SK-N-SH (cell line): ENCODE measurements around the gene OPRM1. TPM values are rescaled to one million over a fixed set of nuclear protein-coding genes. Genes with fewer than 3 reads are reported as not detected.

Experiments
- CTCF ChIA-PET: fragments of 300-600, 350-600 bp; formaldehyde crosslinking; extraction: SDS; loops from one replicate; lab custom pipeline; 2021; lab: Yijun Ruan, JAX
- POLR2A ChIA-PET: fragments of 350-600 bp; sonication (Branson Sonifier 250); formaldehyde crosslinking; extraction: SDS; loops from one replicate; lab custom pipeline; 2020; ENCODE audit warnings: antibody characterized with exemption, inconsistent platforms; lab: Yijun Ruan, JAX
- DNase-seq: peaks from one replicate; pipeline ENCODE4 v3.0.0; 2012
- H2AFZ ChIP-seq: fragments of 200-600 bp; sonication (generic); 2 replicates; pipeline ENCODE4 v1.8.1; 2016; ENCODE audit warnings: antibody characterized with exemption, mild to moderate bottlenecking, low read depth
- H3F3A ChIP-seq: fragments of 200-600 bp; sonication (generic); replicated peaks from 2 replicates; pipeline ENCODE3; 2016; ENCODE audit warnings: antibody characterized with exemption, mild to moderate bottlenecking; ENCODE audit not compliant: insufficient read depth
- H3K27ac ChIP-seq, 2 experiments: fragments of 200-500 bp in 1 of 2; fragments of 200-600 bp in 1 of 2; sonication (Bioruptor generic) in 1 of 2; sonication (generic), shearing (Covaris generic) in 1 of 2; 2 replicates each; pipeline versions ENCODE4 v1.5.1 to v1.6.1; 2014 to 2016; ENCODE audit warnings: low read depth in 2 of 2, inconsistent platforms in 1 of 2, low read length in 1 of 2, mild to moderate bottlenecking in 1 of 2, mixed read lengths in 1 of 2
- H3K27me3 ChIP-seq: fragments of 200-600 bp; sonication (generic), shearing (Covaris generic); 2 replicates; pipeline ENCODE4 v1.6.1; 2016; ENCODE audit warnings: mixed run types; ENCODE audit not compliant: insufficient read depth
- H3K36me3 ChIP-seq, 2 experiments: fragments of 200-500 bp in 1 of 2; fragments of 200-600 bp in 1 of 2; sonication (Bioruptor generic) in 1 of 2; sonication (generic) in 1 of 2; replicated peaks in 1 of 2; 2 replicates each; pipeline versions ENCODE3 to v1.5.1; 2014 to 2016; ENCODE audit warnings: low read length in 1 of 2, mild to moderate bottlenecking in 1 of 2; ENCODE audit not compliant: insufficient read depth in 2 of 2, control insufficient read depth in 1 of 2
- H3K4me1 ChIP-seq, 2 experiments: fragments of 200-500 bp in 1 of 2; fragments of 200-600 bp in 1 of 2; sonication (Bioruptor generic) in 1 of 2; sonication (generic), shearing (Covaris generic) in 1 of 2; 2 replicates each; pipeline versions ENCODE4 v1.5.1 to v1.6.1; 2014 to 2016; ENCODE audit warnings: low read depth in 1 of 2, low read length in 1 of 2, mixed run types in 1 of 2; ENCODE audit not compliant: insufficient read depth in 2 of 2, control insufficient read depth in 1 of 2
- H3K4me2 ChIP-seq: fragments of 200-600 bp; sonication (generic), shearing (Covaris generic); 2 replicates; pipeline ENCODE4 v1.6.1; 2017; ENCODE audit warnings: mixed run types
- H3K4me3 ChIP-seq, 2 experiments: fragments of 200-500 bp in 1 of 2; fragments of 200-600 bp in 1 of 2; sonication (Bioruptor generic) in 1 of 2; sonication (generic), shearing (Covaris generic) in 1 of 2; 2 replicates each; pipeline versions ENCODE4 v1.5.1 to v1.8.1; 2014 to 2016; ENCODE audit warnings: low read depth in 2 of 2, inconsistent platforms in 1 of 2, low read length in 1 of 2, mild to moderate bottlenecking in 1 of 2, mixed read lengths in 1 of 2, moderate library complexity in 1 of 2
- H3K79me2 ChIP-seq: fragments of 200-600 bp; sonication (generic); 2 replicates; pipeline ENCODE4 v1.8.1; 2017; ENCODE audit warnings: mild to moderate bottlenecking; ENCODE audit not compliant: insufficient read depth
- H3K9ac ChIP-seq: fragments of 200-600 bp; sonication (generic); 2 replicates; pipeline ENCODE4 v1.6.1; 2017; ENCODE audit warnings: mixed run types
- H3K9me2 ChIP-seq: fragments of 200-600 bp; sonication (generic); 2 replicates; pipeline ENCODE4 v1.6.1; 2017; ENCODE audit warnings: mixed run types
- H3K9me3 ChIP-seq: fragments of 200-600 bp; sonication (generic); 2 replicates; pipeline ENCODE4 v1.6.1; 2017; ENCODE audit warnings: mixed run types, mild to moderate bottlenecking, moderate library complexity
- H4K20me1 ChIP-seq: fragments of 200-600 bp; sonication (generic); 2 replicates; pipeline ENCODE4 v1.6.1; 2017; ENCODE audit warnings: mild to moderate bottlenecking, mixed run types; ENCODE audit not compliant: insufficient read depth
- CTCF ChIP-seq: fragments of 200-600 bp; sonication (generic); IDR thresholded peaks from 2 replicates; pipeline ENCODE4 v1.6.1; 2017; ENCODE audit warnings: antibody characterized with exemption, mild to moderate bottlenecking, moderate library complexity
- EP300 ChIP-seq, 2 experiments: IDR thresholded peaks; 2 replicates each; pipeline versions ENCODE4 v1.4.0 to v1.6.1; 2012; ENCODE audit warnings: borderline replicate concordance in 1 of 2, low read depth in 1 of 2, low read length in 1 of 2
- EZH2phosphoT487 ChIP-seq: fragments of 200-600 bp; sonication (generic); IDR thresholded peaks from 2 replicates; pipeline ENCODE4 v1.6.1; 2017; ENCODE audit warnings: low read depth, mixed run types, mild to moderate bottlenecking, antibody characterized with exemption, moderate library complexity, borderline replicate concordance
- FOXJ3 ChIP-seq: sonication (generic); formaldehyde crosslinking; IDR thresholded peaks from 2 replicates; pipeline ENCODE4 v1.5.1; 2020; ENCODE audit warnings: mild to moderate bottlenecking, missing genetic modification reagents
- GABPA ChIP-seq: IDR thresholded peaks from 2 replicates; pipeline ENCODE4 v1.4.0; 2012; ENCODE audit warnings: low read depth, mild to moderate bottlenecking
- JUND ChIP-seq: IDR thresholded peaks from 2 replicates; pipeline ENCODE4 v1.4.0; 2012
- MAX ChIP-seq: IDR thresholded peaks from 2 replicates; pipeline ENCODE4 v1.4.0; 2012; ENCODE audit warnings: low read depth
- NFIC ChIP-seq: IDR thresholded peaks from 2 replicates; pipeline ENCODE4 v1.4.0; 2012; ENCODE audit warnings: borderline replicate concordance
- PBX3 ChIP-seq: IDR thresholded peaks from 2 replicates; pipeline ENCODE4; 2012
- RCOR1 ChIP-seq: fragments of 150-350 bp; IDR thresholded peaks from 2 replicates; pipeline ENCODE4 v1.6.1; 2017; ENCODE audit warnings: antibody characterized with exemption, low read length
- RFX5 ChIP-seq: IDR thresholded peaks from 2 replicates; pipeline ENCODE4 v1.6.1; 2012; ENCODE audit warnings: mild to moderate bottlenecking, improper control_type of control experiment, low read length
- SIN3A ChIP-seq: IDR thresholded peaks from 2 replicates; pipeline ENCODE4 v1.6.1; 2012; ENCODE audit warnings: low read depth, mild to moderate bottlenecking, low read length, moderate library complexity, borderline replicate concordance
- TAF1 ChIP-seq: IDR thresholded peaks from 2 replicates; pipeline ENCODE4 v1.6.1; 2012; ENCODE audit warnings: low read depth, mild to moderate bottlenecking, low read length, moderate library complexity, borderline replicate concordance
- TCF12 ChIP-seq: IDR thresholded peaks from 2 replicates; pipeline ENCODE4 v1.4.0; 2012
- TEAD4 ChIP-seq: IDR thresholded peaks from 2 replicates; pipeline ENCODE4 v1.4.0; 2012; ENCODE audit warnings: mild to moderate bottlenecking, borderline replicate concordance; ENCODE audit not compliant: insufficient read depth
- USF1 ChIP-seq: IDR thresholded peaks from 2 replicates; pipeline ENCODE4 v1.4.0; 2012; ENCODE audit warnings: low read depth, borderline replicate concordance
- WGBS: methylation state at CpG from one replicate; pipeline ENCODE4 v1.1.6; 2017; ENCODE audit warnings: low lambda C conversion rate; 5-methylcytosine and 5-hydroxymethylcytosine counted together
- polyA plus RNA-seq, 3 experiments: library from polyadenylated mRNA; depleted of rRNA; stranded (reverse); fragments of >200 nt; gene quantifications; 2 replicates each; pipeline ENCODE4 v1.2.3, GENCODE V29; 2012

The OPRM1 gene
- polyA plus RNA-seq, 1 of the 3 experiments (the other 2 are of a cell fraction) = 0.15 TPM

GRCh38 chr6:154166140-154166539 is 127.1 kb downstream of the OPRM1 start:
- Histone ChIP-seq H4K20me1 (no peaks in the 10 kb centered on the region), H3K27ac (no peak overlapping the region), H3K36me3 (no peaks in the 10 kb centered on the region), H3K9me2 (no peaks in the 10 kb centered on the region), H3K4me2 (no peak overlapping the region), H2AFZ (no peak overlapping the region), H3K79me2 (no peaks in the 10 kb centered on the region), H3K27me3 (no peaks in the 10 kb centered on the region), H3K4me3 (no peak overlapping the region), H3K9me3 (no peaks in the 10 kb centered on the region), H3F3A (no peaks in the 10 kb centered on the region), H3K9ac (no peak overlapping the region), H3K4me1 (no peaks in the 10 kb centered on the region)
- no peak for DNase-seq
- 75% methylated on average over 9 of the region's 9 CpGs for WGBS
- TF ChIP-seq SIN3A (no peak), CTCF (no peak), GABPA (no peak), TCF12 (no peak), MAX (no peak), FOXJ3 (CRISPR knock-in tag) (no peak), PBX3 (no peak), JUND (no peak), EP300 (IDR thresholded peaks at IDR 0.05; ENCODE audit: borderline replicate concordance in 1 of 2, low read depth in 1 of 2, low read length in 1 of 2) (no peak), NFIC (no peak), RCOR1 (no peak), USF1 (no peak), TAF1 (no peak), EZH2phosphoT487 (no peak), RFX5 (no peak), TEAD4 (no peak)
- ChIA-PET POLR2A (no interaction called here), CTCF (interaction anchor here (2.6 kb wide), 1 partner anchor 12 kb away, joined by 8 read pairs; no protein-coding TSS in a partner anchor)
